GM12878 (cell line): ENCODE results near the gene NPB.

Experiments
- ATF3 ChIP-seq: IDR thresholded peaks from 2 replicates; pipeline ENCODE4 v1.6.1; 2011; ENCODE audit warnings: low read depth, mild to moderate bottlenecking, low read length, moderate library complexity, borderline replicate concordance; ENCODE audit errors: extremely low read depth
- E2F4 ChIP-seq: IDR thresholded peaks from 2 replicates; pipeline ENCODE4 v1.6.1; 2012; ENCODE audit warnings: low read depth, low read length, improper control_type of control experiment
- ELK1 ChIP-seq: IDR thresholded peaks from 2 replicates; pipeline ENCODE4 v1.6.1; 2012; ENCODE audit warnings: low read depth, low read length, improper control_type of control experiment
- FOXM1 ChIP-seq: IDR thresholded peaks from 2 replicates; pipeline ENCODE4 v1.6.1; 2012; ENCODE audit warnings: low read depth, mild to moderate bottlenecking, inconsistent platforms, low read length, moderate library complexity
- IKZF1 ChIP-seq: fragments of 450-650 bp; conservative IDR thresholded peaks from 2 replicates; pipeline ENCODE4 v1.6.1; 2017; ENCODE audit warnings: antibody characterized with exemption, mild to moderate bottlenecking
- NRF1 ChIP-seq: conservative IDR thresholded peaks from 2 replicates; pipeline ENCODE4 v1.6.1; 2011; ENCODE audit warnings: mild to moderate bottlenecking, low read depth, low read length, improper control_type of control experiment
- PKNOX1 ChIP-seq: fragments of 450-650 bp; IDR thresholded peaks from 2 replicates; pipeline ENCODE4 v1.6.1; 2016; ENCODE audit warnings: mild to moderate bottlenecking
- TCF3 ChIP-seq: IDR thresholded peaks from 2 replicates; pipeline ENCODE4 v1.6.1; 2012; ENCODE audit warnings: low read depth, mild to moderate bottlenecking, low read length, borderline replicate concordance; ENCODE audit not compliant: insufficient read depth
- TF ChIP-seq, protein P1 (sequence below): IDR thresholded peaks from 2 replicates; pipeline ENCODE4 v1.6.1; 2012; ENCODE audit warnings: low read depth, low read length, improper control_type of control experiment
- TF ChIP-seq, protein P2 (sequence below), 3 experiments: IDR thresholded peaks in 2 of 3; conservative IDR thresholded peaks in 1 of 3; 2 replicates each; pipeline ENCODE4 v1.5.1; 2011; ENCODE audit warnings: low read depth in 3 of 3, low read length in 3 of 3, mild to moderate bottlenecking in 3 of 3, control low read depth in 2 of 3, moderate library complexity in 2 of 3, inconsistent platforms in 1 of 3, mixed read lengths in 1 of 3; ENCODE audit not compliant: control insufficient read depth in 2 of 3, insufficient read depth in 1 of 3; ENCODE audit errors: extremely low read depth in 1 of 3

GRCh38 chr17:81884968-81885367 lies 17.1 kb upstream of the NPB start:
- TF ChIP-seq, protein P1, sequence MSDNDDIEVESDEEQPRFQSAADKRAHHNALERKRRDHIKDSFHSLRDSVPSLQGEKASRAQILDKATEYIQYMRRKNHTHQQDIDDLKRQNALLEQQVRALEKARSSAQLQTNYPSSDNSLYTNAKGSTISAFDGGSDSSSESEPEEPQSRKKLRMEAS, result no peak
- TF ChIP-seq PKNOX1 (no peak), NRF1 (no peak), IKZF1 (no peak), ATF3 (no peak), TCF3 (no peak), E2F4 (no peak), FOXM1 (no peak), ELK1 (no peak)
- TF ChIP-seq, protein P2, sequence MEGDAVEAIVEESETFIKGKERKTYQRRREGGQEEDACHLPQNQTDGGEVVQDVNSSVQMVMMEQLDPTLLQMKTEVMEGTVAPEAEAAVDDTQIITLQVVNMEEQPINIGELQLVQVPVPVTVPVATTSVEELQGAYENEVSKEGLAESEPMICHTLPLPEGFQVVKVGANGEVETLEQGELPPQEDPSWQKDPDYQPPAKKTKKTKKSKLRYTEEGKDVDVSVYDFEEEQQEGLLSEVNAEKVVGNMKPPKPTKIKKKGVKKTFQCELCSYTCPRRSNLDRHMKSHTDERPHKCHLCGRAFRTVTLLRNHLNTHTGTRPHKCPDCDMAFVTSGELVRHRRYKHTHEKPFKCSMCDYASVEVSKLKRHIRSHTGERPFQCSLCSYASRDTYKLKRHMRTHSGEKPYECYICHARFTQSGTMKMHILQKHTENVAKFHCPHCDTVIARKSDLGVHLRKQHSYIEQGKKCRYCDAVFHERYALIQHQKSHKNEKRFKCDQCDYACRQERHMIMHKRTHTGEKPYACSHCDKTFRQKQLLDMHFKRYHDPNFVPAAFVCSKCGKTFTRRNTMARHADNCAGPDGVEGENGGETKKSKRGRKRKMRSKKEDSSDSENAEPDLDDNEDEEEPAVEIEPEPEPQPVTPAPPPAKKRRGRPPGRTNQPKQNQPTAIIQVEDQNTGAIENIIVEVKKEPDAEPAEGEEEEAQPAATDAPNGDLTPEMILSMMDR (IDR thresholded peaks at IDR 0.05 in 2 of 3, conservative IDR thresholded peaks at IDR 0.05 in 1 of 3; ENCODE audit: control insufficient read depth in 2 of 3, extremely low read depth in 1 of 3, insufficient read depth in 1 of 3, low read depth in 3 of 3, low read length in 3 of 3), result no peak
